Measurements from ENCODE around the gene SDR9C7.

GRCh38 chr12:56880125-56880992 lies 53.8 kb downstream of the SDR9C7 start:
- no peak for TF ChIP-seq GATA2 (IDR thresholded peaks at IDR 0.05; ENCODE audit: low read depth, low read length)
- no peak for TF ChIP-seq GATA3 (IDR thresholded peaks at IDR 0.05; ENCODE audit: low read depth, low read length)

All from SH-SY5Y (cell line).